ENCODE results near the gene GPR6.

Gene GPR6

DNA sequence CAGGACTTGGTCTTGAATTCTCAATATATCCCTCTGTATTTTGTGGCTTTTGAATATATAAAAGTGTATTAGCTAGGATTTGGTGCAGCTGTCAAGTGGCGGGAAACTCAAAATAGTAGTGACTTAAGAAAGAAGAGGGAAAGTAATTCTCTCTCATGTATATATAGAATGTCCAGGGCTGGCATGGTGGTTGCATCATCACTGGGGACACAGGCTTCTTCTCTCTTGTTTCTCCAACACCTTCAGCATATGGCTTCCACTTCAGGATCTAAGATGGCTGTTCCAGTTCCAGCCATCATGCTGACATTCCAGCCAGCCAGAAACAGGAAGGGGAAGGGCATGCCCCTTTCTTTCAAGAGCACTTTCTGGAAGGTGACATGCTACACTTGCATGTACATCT, 11.8 kb upstream of the GPR6 start:
- FAIRE-seq (no peak), DNase-seq (ENCODE audit: insufficient read length, low spot score) (no peak)
- TF ChIP-seq, protein P1, sequence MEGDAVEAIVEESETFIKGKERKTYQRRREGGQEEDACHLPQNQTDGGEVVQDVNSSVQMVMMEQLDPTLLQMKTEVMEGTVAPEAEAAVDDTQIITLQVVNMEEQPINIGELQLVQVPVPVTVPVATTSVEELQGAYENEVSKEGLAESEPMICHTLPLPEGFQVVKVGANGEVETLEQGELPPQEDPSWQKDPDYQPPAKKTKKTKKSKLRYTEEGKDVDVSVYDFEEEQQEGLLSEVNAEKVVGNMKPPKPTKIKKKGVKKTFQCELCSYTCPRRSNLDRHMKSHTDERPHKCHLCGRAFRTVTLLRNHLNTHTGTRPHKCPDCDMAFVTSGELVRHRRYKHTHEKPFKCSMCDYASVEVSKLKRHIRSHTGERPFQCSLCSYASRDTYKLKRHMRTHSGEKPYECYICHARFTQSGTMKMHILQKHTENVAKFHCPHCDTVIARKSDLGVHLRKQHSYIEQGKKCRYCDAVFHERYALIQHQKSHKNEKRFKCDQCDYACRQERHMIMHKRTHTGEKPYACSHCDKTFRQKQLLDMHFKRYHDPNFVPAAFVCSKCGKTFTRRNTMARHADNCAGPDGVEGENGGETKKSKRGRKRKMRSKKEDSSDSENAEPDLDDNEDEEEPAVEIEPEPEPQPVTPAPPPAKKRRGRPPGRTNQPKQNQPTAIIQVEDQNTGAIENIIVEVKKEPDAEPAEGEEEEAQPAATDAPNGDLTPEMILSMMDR (IDR thresholded peaks at IDR 0.05; ENCODE audit: insufficient read depth, missing control alignments) = no peak

DNA sequence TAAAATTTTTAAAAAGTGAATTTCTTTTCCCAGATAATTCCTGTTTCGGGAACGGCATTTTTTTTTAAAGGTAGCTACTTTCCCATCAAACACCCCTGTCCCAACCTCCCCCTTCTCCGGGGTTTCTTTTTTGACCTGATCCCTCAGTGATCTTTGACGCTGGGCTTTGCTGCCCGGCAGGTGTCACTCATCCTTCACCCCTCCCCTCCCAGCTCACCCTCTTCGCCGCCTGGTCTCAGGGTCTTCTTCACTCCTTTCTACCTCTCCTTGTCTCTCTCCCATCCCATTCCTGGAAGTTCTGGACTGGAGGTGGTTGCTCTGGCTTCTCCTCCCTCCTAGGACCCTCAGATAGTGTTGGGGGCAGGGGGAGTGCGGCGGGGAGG, 329 bp upstream of the GPR6 start:
- DNase-seq (ENCODE audit: insufficient read length, low spot score) (no peak), FAIRE-seq (no peak)
- TF ChIP-seq, protein P1 (IDR thresholded peaks at IDR 0.05; ENCODE audit: insufficient read depth, missing control alignments) = no peak

DNA sequence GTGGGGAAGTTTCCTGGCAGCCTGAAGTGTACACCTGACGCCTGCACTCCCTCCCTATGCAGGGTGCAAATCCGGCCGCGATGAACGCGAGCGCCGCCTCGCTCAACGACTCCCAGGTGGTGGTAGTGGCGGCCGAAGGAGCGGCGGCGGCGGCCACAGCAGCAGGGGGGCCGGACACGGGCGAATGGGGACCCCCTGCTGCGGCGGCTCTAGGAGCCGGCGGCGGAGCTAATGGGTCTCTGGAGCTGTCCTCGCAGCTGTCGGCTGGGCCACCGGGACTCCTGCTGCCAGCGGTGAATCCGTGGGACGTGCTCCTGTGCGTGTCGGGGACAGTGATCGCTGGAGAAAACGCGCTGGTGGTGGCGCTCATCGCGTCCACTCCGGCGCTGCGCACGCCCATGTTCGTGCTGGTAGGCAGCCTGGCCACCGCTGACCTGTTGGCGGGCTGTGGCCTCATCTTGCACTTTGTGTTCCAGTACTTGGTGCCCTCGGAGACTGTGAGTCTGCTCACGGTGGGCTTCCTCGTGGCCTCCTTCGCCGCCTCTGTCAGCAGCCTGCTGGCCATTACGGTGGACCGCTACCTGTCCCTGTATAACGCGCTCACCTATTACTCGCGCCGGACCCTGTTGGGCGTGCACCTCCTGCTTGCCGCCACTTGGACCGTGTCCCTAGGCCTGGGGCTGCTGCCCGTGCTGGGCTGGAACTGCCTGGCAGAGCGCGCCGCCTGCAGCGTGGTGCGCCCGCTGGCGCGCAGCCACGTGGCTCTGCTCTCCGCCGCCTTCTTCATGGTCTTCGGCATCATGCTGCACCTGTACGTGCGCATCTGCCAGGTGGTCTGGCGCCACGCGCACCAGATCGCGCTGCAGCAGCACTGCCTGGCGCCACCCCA, 1.2 kb downstream of the GPR6 start:
- TF ChIP-seq, protein P1 (IDR thresholded peaks at IDR 0.05; ENCODE audit: insufficient read depth, missing control alignments) = no peak
- DNase-seq (ENCODE audit: insufficient read length, low spot score) (no peak), FAIRE-seq (no peak)

DNA sequence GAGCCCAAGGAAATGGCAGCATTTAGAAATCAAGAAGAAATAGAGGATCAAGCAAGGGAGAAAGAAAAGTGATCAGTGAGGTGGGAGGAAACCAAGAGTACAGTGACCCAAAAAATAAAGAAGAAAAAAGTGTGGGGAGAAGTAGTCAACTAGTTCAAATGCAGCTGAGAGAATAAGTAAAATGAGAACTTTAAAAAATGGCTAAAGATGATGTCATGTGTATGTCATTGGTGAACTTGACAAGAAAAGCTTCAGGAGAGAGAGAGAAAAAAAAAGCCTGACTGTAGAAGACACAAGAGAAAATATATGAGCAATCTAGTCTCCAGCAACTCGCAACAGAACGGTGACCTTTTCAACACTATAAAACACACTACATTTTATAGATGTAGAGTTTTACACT, 6.3 kb downstream of the GPR6 start:
- FAIRE-seq = no peak
- no peak for DNase-seq (ENCODE audit: insufficient read length, low spot score)
- TF ChIP-seq, protein P1 (IDR thresholded peaks at IDR 0.05; ENCODE audit: insufficient read depth, missing control alignments) = no peak

DNA sequence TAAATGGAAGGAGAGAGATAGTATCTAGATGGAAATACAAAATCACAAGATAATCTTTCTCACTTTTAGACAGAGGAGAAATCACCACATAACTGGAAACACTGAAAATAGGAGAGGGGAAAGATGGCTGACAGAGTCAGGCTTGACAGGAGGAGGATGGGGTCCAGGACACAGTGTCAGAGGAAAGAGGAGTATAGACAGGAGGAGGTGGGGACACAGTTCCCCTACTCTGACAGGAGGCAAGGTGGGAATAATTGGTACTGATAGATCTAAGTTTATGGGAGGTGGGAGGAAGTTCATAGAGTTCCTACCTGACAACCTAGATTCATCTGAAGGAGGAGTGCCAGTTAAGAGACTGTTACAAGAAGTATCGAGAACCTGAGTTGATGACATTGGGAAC, 9.1 kb downstream of the GPR6 start:
- no peak for DNase-seq (ENCODE audit: insufficient read length, low spot score)
- TF ChIP-seq, protein P1 (IDR thresholded peaks at IDR 0.05; ENCODE audit: insufficient read depth, missing control alignments) = no peak
- no peak for FAIRE-seq

DNA sequence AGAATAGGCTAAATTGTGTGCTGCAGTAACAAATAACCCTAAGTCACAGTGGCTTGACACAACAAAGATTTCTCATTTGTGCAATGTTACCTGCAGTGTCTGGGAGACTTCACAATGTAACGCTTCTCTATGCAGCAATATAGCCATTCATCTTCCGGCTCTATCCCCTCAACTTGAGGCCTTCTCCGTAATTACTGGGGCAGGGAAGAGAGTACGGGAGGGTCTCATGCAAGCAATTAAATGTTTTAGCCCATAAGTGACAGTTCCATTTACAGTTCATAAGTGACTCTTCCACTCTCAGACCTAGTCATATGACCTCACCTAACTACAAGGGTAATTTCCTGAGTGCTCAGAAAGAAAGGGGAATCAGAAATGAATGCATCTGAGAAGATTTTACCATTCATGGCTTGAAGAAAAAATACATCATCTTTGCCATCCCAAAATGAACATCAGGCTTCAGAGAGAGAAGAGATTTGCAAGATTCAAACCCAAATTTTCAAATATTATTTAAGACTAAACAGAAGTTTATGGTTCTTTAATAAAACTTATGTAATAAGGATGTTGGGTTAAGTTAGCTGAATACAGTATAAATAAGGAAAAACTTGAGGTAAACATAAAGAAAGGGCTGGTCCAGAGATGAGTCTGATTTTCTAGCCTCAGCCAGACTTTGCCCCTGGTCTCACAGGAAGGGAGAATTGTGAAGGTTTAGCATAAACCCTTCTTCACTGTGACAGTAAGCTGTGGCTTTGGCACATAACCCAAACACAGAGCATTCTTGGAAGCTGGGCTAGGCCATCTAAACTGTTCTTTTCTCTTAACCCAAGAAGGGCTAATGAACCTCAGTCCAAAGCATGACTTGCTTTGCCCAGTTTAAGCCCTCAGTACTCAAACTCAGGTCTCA, 13.3 kb downstream of the GPR6 start:
- DNase-seq (ENCODE audit: insufficient read length, low spot score) (no peak), FAIRE-seq (no peak)
- TF ChIP-seq, protein P1 (IDR thresholded peaks at IDR 0.05; ENCODE audit: insufficient read depth, missing control alignments) = no peak
